Keratinocyte (primary cell): ENCODE data around the gene USP10.

ENCODE experiments used
- EZH2 ChIP-seq: IDR thresholded peaks from one replicate; pipeline ENCODE4 v1.6.1; 2012; ENCODE audit warnings: inconsistent platforms, mild to moderate bottlenecking, low read length, moderate library complexity
- TF ChIP-seq, protein P1 (sequence below), 3 experiments: IDR thresholded peaks in 1 of 3; conservative IDR thresholded peaks in 1 of 3; optimal IDR thresholded peaks in 1 of 3; 2 replicates in 2 of 3; 3 replicates in 1 of 3; pipeline versions ENCODE3 to v1.5.1; 2011; ENCODE audit warnings: low read length in 3 of 3, mild to moderate bottlenecking in 3 of 3, moderate library complexity in 2 of 3, control low read depth in 1 of 3, inconsistent platforms in 1 of 3; ENCODE audit not compliant: insufficient read depth in 2 of 3; ENCODE audit errors: extremely low read depth in 1 of 3

DNA sequence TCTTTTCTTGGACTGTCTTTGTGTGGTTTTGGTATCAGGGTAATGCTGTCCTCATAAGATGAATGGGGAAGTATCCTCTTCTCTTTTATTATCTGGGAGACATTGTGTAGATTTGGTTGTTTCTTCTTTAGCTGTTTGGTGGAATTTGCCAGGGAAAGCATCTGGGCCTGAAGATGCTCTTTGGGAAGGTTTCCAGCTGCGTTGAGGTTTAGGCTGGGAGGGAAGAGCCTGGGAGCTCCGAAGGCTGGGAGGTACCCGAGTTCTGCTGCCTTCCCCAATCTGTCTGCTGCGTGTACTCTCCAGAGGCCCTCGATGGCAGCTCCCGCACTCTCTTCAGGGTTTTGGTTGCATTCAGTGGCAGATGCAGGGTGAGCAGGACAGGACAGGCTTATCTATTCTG is 94.4 kb downstream of the USP10 start:
- TF ChIP-seq, protein P1, sequence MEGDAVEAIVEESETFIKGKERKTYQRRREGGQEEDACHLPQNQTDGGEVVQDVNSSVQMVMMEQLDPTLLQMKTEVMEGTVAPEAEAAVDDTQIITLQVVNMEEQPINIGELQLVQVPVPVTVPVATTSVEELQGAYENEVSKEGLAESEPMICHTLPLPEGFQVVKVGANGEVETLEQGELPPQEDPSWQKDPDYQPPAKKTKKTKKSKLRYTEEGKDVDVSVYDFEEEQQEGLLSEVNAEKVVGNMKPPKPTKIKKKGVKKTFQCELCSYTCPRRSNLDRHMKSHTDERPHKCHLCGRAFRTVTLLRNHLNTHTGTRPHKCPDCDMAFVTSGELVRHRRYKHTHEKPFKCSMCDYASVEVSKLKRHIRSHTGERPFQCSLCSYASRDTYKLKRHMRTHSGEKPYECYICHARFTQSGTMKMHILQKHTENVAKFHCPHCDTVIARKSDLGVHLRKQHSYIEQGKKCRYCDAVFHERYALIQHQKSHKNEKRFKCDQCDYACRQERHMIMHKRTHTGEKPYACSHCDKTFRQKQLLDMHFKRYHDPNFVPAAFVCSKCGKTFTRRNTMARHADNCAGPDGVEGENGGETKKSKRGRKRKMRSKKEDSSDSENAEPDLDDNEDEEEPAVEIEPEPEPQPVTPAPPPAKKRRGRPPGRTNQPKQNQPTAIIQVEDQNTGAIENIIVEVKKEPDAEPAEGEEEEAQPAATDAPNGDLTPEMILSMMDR (optimal IDR thresholded peaks at IDR 0.05 in 1 of 3, IDR thresholded peaks at IDR 0.05 in 1 of 3, conservative IDR thresholded peaks at IDR 0.05 in 1 of 3; ENCODE audit: extremely low read depth in 1 of 3, insufficient read depth in 2 of 3, low read length in 3 of 3) = no peak
- no peak for TF ChIP-seq EZH2
